ENCODE measurements around the gene ZBTB20. TPM values are rescaled to one million over a fixed set of nuclear protein-coding genes. Genes with fewer than 3 reads are reported as not detected.

ZBTB20 gene
- total RNA-seq, 1 experiment from 2014 or later = 26.5 TPM

- POLR2A ChIA-PET (ENCODE audit: unreplicated experiment) = interaction anchor here (0.6 kb wide), 1 partner anchor 91 kb away, joined by 3 read pairs; no protein-coding TSS in a partner anchor
- H2AFZ ChIP-seq = no peak overlapping the region
- no peaks in the 10 kb centered on the region for H3K36me3 ChIP-seq (ENCODE audit: low read depth)
- DNase-seq = no peak
- H4K20me1 ChIP-seq (ENCODE audit: insufficient read depth) = no peaks in the 10 kb centered on the region; the same call in 1 of the 2 replicates
- TF ChIP-seq EZH2 (IDR thresholded peaks at IDR 0.05; ENCODE audit: low read depth) = no peak
- no peak for TF ChIP-seq CTCF (conservative IDR thresholded peaks at IDR 0.05)
- no peaks in the 10 kb centered on the region for H3K27me3 ChIP-seq (ENCODE audit: insufficient read depth, low read depth)
- no peaks in the 10 kb centered on the region for H3K9me3 ChIP-seq (ENCODE audit: insufficient read depth, low read depth)
- no TSS peak for BruUV-seq (replicated peaks)
- no peak overlapping the region for H3K4me3 ChIP-seq
- intact Hi-C loops (cut with micrococcal nuclease; ENCODE audit: unreplicated experiment) = loop anchor here (2.0 to 5.0 kb wide), 3 partner anchors 53 to 207 kb away; no protein-coding TSS in a partner anchor
- H3K9me2 ChIP-seq (ENCODE audit: insufficient read depth) = no peaks in the 10 kb centered on the region
- H3K4me1 ChIP-seq (replicated peaks; ENCODE audit: insufficient read depth) = peaks cover 54% of the 10 kb centered on the region
- peaks cover 10% of the 10 kb centered on the region; the same call in 1 of the 2 replicates for H3K79me2 ChIP-seq (ENCODE audit: low read depth)
- CTCF ChIA-PET = no interaction called here
- no peak overlapping the region for H3K4me2 ChIP-seq
- peaks cover 33% of the 10 kb centered on the region for H3F3A ChIP-seq (ENCODE audit: insufficient read depth, low read depth)
- peak overlapping the region; percentile 63 for H3K27ac ChIP-seq
Measured at GRCh38 chr3:114499976-114500375, 647.1 kb downstream of the ZBTB20 start.

- peak overlapping the region; percentile 63 for H3K27ac ChIP-seq
- no peak for TF ChIP-seq CTCF (conservative IDR thresholded peaks at IDR 0.05)
- no peak for TF ChIP-seq EZH2 (IDR thresholded peaks at IDR 0.05; ENCODE audit: low read depth)
- intact Hi-C loops (cut with micrococcal nuclease; ENCODE audit: unreplicated experiment) = loop anchor here (2.0 to 5.0 kb wide), 3 partner anchors 54 to 209 kb away; no protein-coding TSS in a partner anchor
Measured at GRCh38 chr3:114498539-114499370, 648.3 kb downstream of the ZBTB20 start.

GRCh38 chr3:114496874-114497273 is 650.2 kb downstream of the ZBTB20 start:
- H3K9me2 ChIP-seq (ENCODE audit: insufficient read depth) = no peaks in the 10 kb centered on the region
- peaks cover 33% of the 10 kb centered on the region for H3F3A ChIP-seq (ENCODE audit: insufficient read depth, low read depth)
- H3K4me1 ChIP-seq (replicated peaks; ENCODE audit: insufficient read depth) = peaks cover 52% of the 10 kb centered on the region
- no TSS peak for BruUV-seq (replicated peaks)
- H2AFZ ChIP-seq = no peak overlapping the region
- H3K36me3 ChIP-seq (ENCODE audit: low read depth) = no peaks in the 10 kb centered on the region
- DNase-seq = peak; percentile 49 to 87
- H4K20me1 ChIP-seq (ENCODE audit: insufficient read depth) = no peaks in the 10 kb centered on the region; the same call in 1 of the 2 replicates
- no peak overlapping the region for H3K4me3 ChIP-seq
- TF ChIP-seq CTCF (conservative IDR thresholded peaks at IDR 0.05) (no peak; the same call in 1 of the 2 replicates), EZH2 (IDR thresholded peaks at IDR 0.05; ENCODE audit: low read depth) (no peak)
- H3K4me2 ChIP-seq = peak overlapping the region; percentile 60
- ChIA-PET POLR2A (ENCODE audit: unreplicated experiment) (interaction anchor here (0.6 kb wide), 2 partner anchors 160 to 751 kb away, joined by 3 to 4 read pairs; no protein-coding TSS in a partner anchor), CTCF (interaction anchor here (1.0 kb wide), 1 partner anchor 55 kb away, joined by 3 read pairs; no protein-coding TSS in a partner anchor)
- H3K27me3 ChIP-seq (ENCODE audit: insufficient read depth, low read depth) = no peaks in the 10 kb centered on the region
- H3K9me3 ChIP-seq (ENCODE audit: insufficient read depth, low read depth) = no peaks in the 10 kb centered on the region
- H3K79me2 ChIP-seq (ENCODE audit: low read depth) = peaks cover 10% of the 10 kb centered on the region; the same call in 1 of the 2 replicates
- peak overlapping the region; percentile 63 for H3K27ac ChIP-seq
- intact Hi-C loops (cut with micrococcal nuclease; ENCODE audit: unreplicated experiment) = loop anchor here (5.0 kb wide), 1 partner anchor 210 kb away; no protein-coding TSS in a partner anchor

More at GRCh38 chr3:114498539-114499370, 648.3 kb downstream of the ZBTB20 start:
- Histone ChIP-seq H4K20me1 (ENCODE audit: insufficient read depth) (no peaks in the 10 kb centered on the region; the same call in 1 of the 2 replicates), H3K9me3 (ENCODE audit: insufficient read depth, low read depth) (no peaks in the 10 kb centered on the region), H3F3A (ENCODE audit: insufficient read depth, low read depth) (peaks cover 33% of the 10 kb centered on the region), H3K9me2 (ENCODE audit: insufficient read depth) (no peaks in the 10 kb centered on the region), H3K4me1 (replicated peaks; ENCODE audit: insufficient read depth) (peaks cover 52% of the 10 kb centered on the region), H3K36me3 (ENCODE audit: low read depth) (no peaks in the 10 kb centered on the region), H2AFZ (no peak overlapping the region), H3K27me3 (ENCODE audit: insufficient read depth, low read depth) (no peaks in the 10 kb centered on the region), H3K4me3 (0 out of 2 replicates have a peak overlapping the region, but pooled peaks have one; percentile 18), H3K79me2 (ENCODE audit: low read depth) (peaks cover 10% of the 10 kb centered on the region; the same call in 1 of the 2 replicates), H3K4me2 (peak overlapping the region; percentile 60)
- POLR2A ChIA-PET (ENCODE audit: unreplicated experiment) = interaction anchor here (0.5 to 0.6 kb wide), 3 partner anchors 92 to 1651 kb away, joined by 3 to 5 read pairs (median 3); no protein-coding TSS in a partner anchor
- no TSS peak for BruUV-seq (replicated peaks)
- CTCF ChIA-PET = no interaction called here
- peak; percentile 84 to 85 for DNase-seq

Data from PC-9 (cell line).